Activated CD4-positive, alpha-beta T cell treated with anti-CD3 and anti-CD28 coated beads for 1 hour (primary cell): ENCODE results near the gene ZNF322.
"Not testable (repeated sequence)": the region's sequence is repeated elsewhere in the genome, so short reads cannot be mapped to it uniquely, and the experiment has no call there.

ENCODE experiments used
- DNase-seq: peaks from one replicate; pipeline ENCODE4 v3.0.0-alpha.2; 2020

The ZNF322 gene, protein sequence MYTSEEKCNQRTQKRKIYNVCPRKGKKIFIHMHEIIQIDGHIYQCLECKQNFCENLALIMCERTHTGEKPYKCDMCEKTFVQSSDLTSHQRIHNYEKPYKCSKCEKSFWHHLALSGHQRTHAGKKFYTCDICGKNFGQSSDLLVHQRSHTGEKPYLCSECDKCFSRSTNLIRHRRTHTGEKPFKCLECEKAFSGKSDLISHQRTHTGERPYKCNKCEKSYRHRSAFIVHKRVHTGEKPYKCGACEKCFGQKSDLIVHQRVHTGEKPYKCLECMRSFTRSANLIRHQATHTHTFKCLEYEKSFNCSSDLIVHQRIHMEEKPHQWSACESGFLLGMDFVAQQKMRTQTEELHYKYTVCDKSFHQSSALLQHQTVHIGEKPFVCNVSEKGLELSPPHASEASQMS

DNA sequence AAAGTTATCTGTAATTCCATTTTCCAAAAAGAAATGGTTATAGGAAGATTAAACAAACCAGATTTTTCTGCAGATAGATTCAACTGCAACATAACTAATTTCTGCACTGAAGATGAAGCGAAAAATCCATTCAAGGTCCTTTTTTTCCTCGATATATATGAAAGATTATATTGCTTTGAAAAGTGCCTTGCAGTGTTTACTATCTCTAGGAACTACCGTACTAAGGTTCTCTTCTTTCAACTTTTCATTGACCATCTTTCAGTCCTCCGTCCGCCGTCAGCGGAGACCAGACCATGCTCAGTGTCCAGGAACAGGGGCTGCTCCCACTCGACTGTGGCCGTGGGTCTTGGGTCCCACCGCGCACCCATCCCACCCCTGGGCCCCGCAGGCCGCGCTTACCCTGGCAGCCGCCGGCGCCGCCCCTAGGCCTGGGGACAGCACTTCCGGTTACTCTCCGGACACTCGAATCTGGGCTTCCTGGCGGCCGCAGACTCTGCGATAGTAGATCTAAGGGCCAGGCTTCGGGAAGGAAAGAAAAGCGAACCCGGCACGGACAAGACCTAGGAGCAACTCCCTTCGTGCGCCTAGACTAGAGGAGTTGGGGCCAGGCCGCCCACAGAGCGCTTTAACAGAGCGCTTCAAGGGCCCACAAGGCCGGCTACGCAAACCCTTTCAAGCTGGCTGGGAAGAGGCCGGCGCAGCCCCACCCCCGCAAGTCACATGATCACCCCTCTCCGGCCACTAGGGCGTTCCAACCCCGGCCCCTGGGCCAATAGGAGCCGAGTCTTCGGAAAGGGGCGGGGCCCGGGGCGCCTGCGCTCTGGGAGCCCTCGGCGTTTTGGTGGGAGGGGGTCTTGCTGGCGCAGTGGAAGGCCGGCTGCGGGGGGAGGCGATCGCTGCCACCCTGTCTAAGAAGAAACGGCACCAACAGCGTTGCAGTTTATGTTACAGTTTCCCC, at the start of gene ZNF322:
Gene ZNF322, minus strand, starts transcription at position 705 of the 958 bp plus-strand sequence. CDS start 21,193 bp downstream, outside the sequence.
- DNase-seq: peak; percentile 76

GRCh38 chr6:26705780-26706179, 46.2 kb upstream of the ZNF322 start:
- not testable (repeated sequence) for DNase-seq

- DNase-seq: not testable (repeated sequence)
Measured at GRCh38 chr6:26705352-26705751, 45.8 kb upstream of the ZNF322 start.

DNA sequence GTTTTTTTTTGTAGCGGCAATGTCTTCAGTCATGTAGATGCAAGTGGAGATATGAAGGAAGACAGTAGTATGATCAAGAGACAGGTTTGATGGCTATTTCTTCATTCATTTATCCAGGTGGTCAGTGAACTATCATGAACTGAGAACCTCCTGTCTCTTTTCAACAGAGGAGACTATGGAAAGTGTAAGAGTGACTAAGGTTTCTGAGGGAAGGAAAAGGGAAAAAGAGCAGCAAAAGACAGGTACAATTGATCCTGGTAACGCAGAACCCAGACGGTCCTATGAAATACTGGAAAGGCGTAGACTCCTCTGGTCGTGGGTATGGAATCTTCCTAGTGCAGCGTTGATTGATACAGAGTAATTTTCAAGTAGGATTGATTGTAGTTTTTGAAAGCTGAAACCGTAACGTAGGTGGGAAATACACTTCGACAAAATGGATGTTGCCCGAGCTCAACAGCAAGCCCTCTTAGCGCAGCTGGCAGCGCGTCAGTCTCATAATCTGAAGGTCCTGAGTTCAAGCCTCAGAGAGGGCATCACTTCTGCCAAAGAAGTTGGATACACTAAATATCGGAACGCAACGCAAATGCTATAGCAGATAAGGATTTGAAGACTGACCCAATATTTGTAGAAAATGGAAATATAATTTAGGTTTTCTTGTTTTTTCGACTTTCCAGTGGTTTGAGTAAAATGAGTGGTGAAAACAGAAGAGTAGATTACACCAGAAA, 41.6 kb upstream of the ZNF322 start:
- DNase-seq: not testable (repeated sequence)

DNA sequence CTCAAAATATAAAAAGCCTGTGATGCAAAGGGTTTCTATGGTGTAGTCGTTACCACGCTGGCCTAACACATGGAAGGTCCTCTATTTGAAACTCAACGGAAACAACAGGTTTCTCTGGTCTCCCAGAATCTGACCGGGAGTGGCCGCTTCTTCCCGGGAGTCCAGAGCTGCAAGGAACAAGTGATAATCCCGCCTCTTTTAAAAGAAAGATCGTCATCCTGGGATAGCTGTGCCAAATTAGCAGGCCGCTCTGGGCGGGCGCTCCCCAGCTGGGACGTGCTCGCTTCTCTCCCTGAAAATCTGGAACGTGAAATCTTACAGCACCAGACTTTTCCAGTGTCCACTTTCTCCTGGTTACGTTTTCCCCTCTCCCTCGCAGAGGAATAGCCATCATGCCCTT, 38.0 kb upstream of the ZNF322 start:
- not testable (repeated sequence) for DNase-seq

DNA sequence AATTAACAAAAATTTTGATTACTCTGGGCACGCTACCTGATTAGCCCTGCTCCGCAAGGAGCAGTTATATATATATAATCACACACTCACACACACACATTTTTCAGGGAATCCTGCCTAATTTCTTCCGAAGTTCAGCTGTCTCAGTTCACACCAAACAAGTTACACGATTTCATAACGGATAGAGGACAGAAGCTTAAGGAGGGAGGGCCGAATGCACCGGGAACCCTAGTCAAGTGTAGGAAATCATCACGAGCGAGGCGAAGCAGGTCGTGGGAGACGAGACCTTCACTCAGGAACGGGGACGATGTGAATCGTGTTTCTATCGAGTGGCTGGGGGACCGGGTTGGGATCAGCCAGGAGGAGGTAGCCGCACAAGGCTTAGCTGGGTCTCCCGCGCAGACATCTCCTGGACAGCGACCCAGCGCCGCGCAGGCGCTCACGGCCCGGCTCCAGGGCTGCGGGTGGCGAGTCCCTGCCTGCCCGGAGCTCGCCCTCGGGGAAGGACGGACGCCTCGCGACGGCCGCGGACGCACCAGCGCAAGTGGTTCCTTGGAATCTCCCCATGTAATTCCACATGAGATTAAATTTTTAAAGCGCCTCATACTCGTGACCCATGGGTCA, 29.9 kb upstream of the ZNF322 start:
- not testable (repeated sequence) for DNase-seq

DNA sequence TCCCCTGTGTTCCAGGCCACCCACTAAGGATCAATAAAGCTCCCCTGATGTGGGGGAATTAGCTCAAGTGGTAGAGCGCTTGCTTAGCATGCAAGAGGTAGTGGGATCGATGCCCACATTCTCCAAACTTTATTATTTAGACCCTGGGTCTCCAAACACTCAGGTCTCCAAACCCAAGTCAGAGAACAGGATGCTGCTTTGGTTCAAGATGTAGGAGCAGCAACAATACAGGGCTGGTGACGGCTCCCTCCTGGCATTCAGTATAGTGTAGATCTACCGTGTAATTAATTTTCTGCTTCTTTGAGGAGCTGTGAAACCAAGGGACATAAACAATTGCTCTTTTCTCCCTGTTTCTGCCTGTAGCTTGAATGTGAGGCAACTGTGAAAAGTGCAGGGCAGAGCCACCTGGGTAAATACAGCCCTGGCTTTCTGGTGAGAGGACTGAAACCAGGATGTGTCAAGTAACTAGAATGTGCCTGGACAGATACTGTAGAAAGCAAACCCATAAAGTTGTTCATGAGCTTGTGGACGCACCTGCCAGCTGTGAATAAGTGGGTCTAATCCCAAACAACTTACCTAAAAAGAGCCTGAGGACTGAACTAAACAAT, 23.0 kb upstream of the ZNF322 start:
- DNase-seq: not testable (repeated sequence)

- DNase-seq: not testable (repeated sequence)
Measured at GRCh38 chr6:26673287-26673686, 13.7 kb upstream of the ZNF322 start.

DNA sequence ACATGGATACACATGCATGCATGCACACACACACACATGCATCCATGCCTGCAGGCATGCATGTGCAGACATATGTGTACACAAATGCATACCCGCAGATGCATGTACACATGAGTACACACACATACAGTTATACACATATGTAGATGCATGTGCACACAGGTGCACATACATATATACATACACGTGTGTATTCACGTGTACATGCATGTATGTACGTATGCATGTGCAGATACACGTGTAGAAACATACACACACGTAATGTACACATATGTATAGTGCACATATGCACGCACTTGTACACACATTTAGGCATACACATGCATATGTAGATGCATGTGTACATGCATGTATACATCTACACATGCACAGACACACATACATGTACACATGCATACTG, 11.0 kb upstream of the ZNF322 start:
- not testable (repeated sequence) for DNase-seq

GRCh38 chr6:26670003-26670402, 10.5 kb upstream of the ZNF322 start:
- not testable (repeated sequence) for DNase-seq

- no peak for DNase-seq
Measured at GRCh38 chr6:26660000-26660361, 435 bp upstream of the ZNF322 start.

GRCh38 chr6:26657256-26657655, 2.3 kb downstream of the ZNF322 start:
- no peak for DNase-seq

- DNase-seq: no peak
Measured at GRCh38 chr6:26653007-26653406, 6.5 kb downstream of the ZNF322 start.

DNA sequence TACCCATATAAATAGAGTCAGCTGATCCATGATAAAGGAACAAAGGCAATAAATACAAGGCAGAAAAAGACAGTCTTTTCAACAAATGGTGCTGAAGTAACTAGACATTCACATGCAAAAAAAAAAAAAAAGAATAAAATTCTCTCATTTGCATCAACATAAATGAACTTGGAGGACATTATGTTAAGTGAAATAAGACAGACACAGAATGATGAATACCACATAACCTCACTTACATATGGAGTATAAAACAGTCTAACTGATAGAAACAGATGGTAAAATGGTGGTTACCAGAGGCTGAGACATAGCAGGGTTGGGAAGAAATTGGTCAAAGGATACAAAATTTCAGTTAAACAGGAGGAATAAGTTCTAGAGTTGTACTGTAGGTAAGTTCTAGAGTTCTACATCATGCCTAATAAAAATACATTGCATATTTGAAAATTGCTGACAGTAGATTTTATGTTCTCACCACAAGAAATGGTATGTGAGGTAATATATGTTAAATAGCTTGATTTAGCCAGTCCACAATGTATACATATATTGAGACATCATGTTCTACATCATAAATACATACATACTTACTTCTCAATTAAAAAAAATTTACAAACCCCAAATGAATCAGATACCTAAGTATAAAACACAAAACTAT, 8.3 kb downstream of the ZNF322 start:
- DNase-seq: no peak

DNA sequence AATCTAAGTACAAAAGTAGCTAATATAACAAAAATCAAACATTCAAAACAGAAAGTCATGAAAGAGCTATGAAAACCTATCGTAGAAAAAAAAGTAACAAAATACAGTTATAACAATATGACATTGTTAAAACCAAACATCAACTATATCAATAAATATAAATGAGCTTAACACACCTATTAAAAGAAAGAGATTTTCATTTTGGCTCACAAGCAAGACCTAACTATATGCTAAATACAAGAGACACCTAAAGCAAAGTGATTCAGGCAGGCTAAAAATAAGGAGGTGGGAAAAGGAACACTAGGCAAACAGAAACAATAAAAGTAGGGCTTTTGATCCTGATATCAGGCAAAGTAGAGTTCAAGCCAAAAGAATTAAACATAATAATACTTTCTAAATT, 13.5 kb downstream of the ZNF322 start:
- no peak for DNase-seq

DNA sequence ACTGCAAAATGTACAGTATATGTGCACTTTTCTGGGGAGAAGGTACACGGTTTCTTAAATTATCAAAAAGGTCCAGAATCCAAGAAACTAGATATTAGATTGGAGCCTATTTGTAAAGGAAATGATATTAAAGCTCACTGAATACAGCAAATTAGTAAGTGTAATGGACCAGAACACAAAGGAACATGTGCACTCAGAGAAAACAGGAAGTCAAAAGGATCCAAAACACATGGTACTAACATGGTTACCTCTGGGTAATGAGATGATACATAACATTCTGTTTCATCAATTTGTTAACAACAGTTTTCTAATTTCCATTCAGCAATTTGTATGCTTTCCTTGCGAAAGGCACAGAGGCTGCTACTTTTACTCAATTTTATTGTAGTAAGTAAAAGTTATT, 18.7 kb downstream of the ZNF322 start:
- DNase-seq: no peak

- no peak for DNase-seq
Measured at GRCh38 chr6:26629359-26629758, 30.2 kb downstream of the ZNF322 start.

DNA sequence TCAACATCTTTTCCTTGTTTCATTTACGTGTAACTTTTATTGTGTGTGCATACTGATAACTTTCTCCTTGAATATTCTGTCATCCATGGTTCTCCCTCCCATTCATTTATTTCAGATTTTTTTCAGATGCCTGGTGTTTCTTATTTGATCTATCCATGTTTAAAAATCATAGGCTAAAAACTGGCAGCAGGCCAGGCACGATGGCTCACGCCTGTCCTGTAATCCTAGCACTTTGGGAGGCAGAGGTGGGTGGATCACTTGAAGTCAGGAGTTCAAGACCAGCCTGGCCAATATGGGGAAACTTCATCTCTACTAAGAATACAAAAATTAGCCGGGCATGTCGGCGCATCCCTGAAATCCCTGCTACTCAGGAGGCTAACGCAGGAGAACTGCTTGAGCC, 31.7 kb downstream of the ZNF322 start:
- no peak for DNase-seq

DNA sequence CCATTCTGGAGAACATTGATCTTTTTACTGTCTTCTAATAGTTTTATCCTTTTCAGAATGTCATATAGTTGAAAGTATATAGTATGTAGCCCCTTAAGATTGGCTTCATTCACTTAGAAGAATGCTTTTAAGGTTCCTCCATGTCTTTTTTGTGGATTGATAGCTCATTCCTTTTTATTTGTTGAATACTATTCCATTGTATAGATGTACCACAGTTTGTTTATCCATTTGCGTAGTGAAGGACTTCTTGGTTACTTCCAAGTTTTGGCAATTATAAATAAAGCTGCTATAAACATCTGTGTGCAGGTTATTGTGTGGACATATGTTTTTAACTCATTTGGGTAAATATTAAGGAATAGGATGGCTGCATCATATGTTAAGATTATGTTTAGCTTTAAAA, 35.0 kb downstream of the ZNF322 start:
- no peak for DNase-seq

DNA sequence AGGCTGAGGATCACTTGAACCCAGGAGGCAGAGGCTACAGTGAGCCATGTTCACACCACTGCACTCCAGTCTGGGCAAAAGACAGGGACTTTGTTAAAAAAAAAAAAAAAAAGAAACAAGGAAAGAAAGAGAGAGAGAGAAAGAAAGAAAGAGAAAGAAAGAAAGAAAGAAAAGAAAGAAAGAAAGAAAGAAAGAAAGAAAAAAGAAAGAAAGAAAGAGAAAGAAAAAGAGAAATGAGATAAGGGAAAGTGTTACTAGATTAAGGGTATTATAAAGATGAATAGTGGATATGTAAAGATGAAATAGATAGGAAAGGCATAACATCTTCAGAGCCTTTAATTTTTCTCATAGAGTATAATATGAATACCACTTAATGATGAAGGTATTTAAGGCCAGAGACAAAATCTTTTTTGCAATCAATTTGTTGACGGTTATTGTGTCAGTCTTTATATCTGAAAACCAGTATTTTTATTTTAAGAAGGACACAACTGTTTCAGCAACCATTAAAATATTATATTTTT, 36.1 kb downstream of the ZNF322 start:
- DNase-seq: no peak
